Esophagus muscularis mucosa (tissue), 4 donors: Measurements from ENCODE around the gene RADX. TPM values are rescaled to one million over a fixed set of nuclear protein-coding genes. Genes with fewer than 3 reads are reported as not detected.

Source experiments
- DNase-seq: peaks from one replicate; pipeline ENCODE4 v3.0.0-alpha.2; 2017; ENCODE audit errors: extremely low spot score
- H3K27ac ChIP-seq, 4 donors: fragments of 200-600 bp; sonication (generic); replicated peaks in 1 of 4; 1 replicate in 3 of 4; 2 replicates in 1 of 4; pipeline ENCODE4 v1.5.1; 2016 to 2019; ENCODE audit warnings: mild to moderate bottlenecking in 1 of 4
- H3K27me3 ChIP-seq, 4 donors: fragments of 200-600 bp; sonication (generic); one replicate each; pipeline versions ENCODE4 v1.5.1 to v1.6.0; 2016 to 2019
- H3K36me3 ChIP-seq, 4 donors: fragments of 200-600 bp; sonication (generic); one replicate each; pipeline ENCODE4 v1.5.1; 2016 to 2019
- H3K4me1 ChIP-seq, 4 donors: fragments of 200-600 bp; sonication (generic); one replicate each; pipeline ENCODE4 v1.5.1; 2016 to 2019
- H3K4me3 ChIP-seq, 4 donors: fragments of 200-600 bp; sonication (generic); 1 replicate in 2 of 4; 2 replicates in 2 of 4; pipeline ENCODE4 v1.5.1; 2016 to 2019; ENCODE audit warnings: mild to moderate bottlenecking in 4 of 4, moderate library complexity in 1 of 4
- H3K9me3 ChIP-seq, 4 donors: fragments of 200-600 bp; sonication (generic); 1 replicate in 3 of 4; 2 replicates in 1 of 4; pipeline ENCODE4 v1.5.1; 2016 to 2019
- EP300 ChIP-seq: sonication (generic); formaldehyde crosslinking; IDR thresholded peaks from one replicate; pipeline ENCODE4 v1.6.1; 2017; ENCODE audit warnings: antibody characterized with exemption
- POLR2A ChIP-seq: fragments of 450-650 bp; IDR thresholded peaks from one replicate; pipeline ENCODE4 v1.6.1; 2017; ENCODE audit warnings: antibody characterized with exemption, moderate library complexity, mild to moderate bottlenecking, low read depth
- POLR2AphosphoS5 ChIP-seq, 2 donors: sonication (generic); formaldehyde crosslinking; IDR thresholded peaks; one replicate each; pipeline ENCODE4 v1.6.1; 2017; ENCODE audit warnings: antibody characterized with exemption in 2 of 2
- WGBS: methylation state at CpG from one replicate; pipeline ENCODE4 v1.1.5; 2018; 5-methylcytosine and 5-hydroxymethylcytosine counted together
- intact Hi-C: fragments of 100-400 bp; cut with DNase I; formaldehyde crosslinking; loops from one replicate; pipeline ENCODE4 v1.15.1; 2023
- total RNA-seq, 4 donors: library from RNA; depleted of rRNA; stranded (reverse); fragments of >200 nt; gene quantifications; one replicate each; pipeline versions ENCODE4 v1.1.0 to v1.2.1, GENCODE V29; 2016
- TF ChIP-seq, protein P1 (sequence below), 3 experiments: fragments of 200-600 bp in 2 of 3; fragments of 450-650 bp in 1 of 3; sonication (generic) in 2 of 3; IDR thresholded peaks; one replicate each; pipeline ENCODE4 v1.5.1; 2017 to 2019; ENCODE audit warnings: antibody characterized with exemption in 3 of 3, mild to moderate bottlenecking in 2 of 3, moderate library complexity in 1 of 3

Gene RADX
- total RNA-seq, 4 donors from 2014 or later = 1.7 to 2.7 (median 2.2) TPM

- no peak for DNase-seq
- no peak for TF ChIP-seq POLR2AphosphoS5 (IDR thresholded peaks at IDR 0.05)
- TF ChIP-seq EP300 = no peak
- no peak for TF ChIP-seq POLR2A
- TF ChIP-seq, protein P1, sequence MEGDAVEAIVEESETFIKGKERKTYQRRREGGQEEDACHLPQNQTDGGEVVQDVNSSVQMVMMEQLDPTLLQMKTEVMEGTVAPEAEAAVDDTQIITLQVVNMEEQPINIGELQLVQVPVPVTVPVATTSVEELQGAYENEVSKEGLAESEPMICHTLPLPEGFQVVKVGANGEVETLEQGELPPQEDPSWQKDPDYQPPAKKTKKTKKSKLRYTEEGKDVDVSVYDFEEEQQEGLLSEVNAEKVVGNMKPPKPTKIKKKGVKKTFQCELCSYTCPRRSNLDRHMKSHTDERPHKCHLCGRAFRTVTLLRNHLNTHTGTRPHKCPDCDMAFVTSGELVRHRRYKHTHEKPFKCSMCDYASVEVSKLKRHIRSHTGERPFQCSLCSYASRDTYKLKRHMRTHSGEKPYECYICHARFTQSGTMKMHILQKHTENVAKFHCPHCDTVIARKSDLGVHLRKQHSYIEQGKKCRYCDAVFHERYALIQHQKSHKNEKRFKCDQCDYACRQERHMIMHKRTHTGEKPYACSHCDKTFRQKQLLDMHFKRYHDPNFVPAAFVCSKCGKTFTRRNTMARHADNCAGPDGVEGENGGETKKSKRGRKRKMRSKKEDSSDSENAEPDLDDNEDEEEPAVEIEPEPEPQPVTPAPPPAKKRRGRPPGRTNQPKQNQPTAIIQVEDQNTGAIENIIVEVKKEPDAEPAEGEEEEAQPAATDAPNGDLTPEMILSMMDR (IDR thresholded peaks at IDR 0.05) = no peak
- Histone ChIP-seq H3K4me3 (no peak overlapping the region), H3K27ac (no peak overlapping the region), H3K27me3 (no peaks in the 10 kb centered on the region), H3K36me3 (no peaks in the 10 kb centered on the region), H3K4me1 (no peaks in the 10 kb centered on the region), H3K9me3 (no peaks in the 10 kb centered on the region)
- WGBS = 47% methylated on average over 2 of the region's 2 CpGs
- intact Hi-C loops = no loop called here
These were observed 23.0 kb upstream of the RADX start for GRCh38 chrX:106588801-106589200.

- no peak overlapping the region for H3K27ac ChIP-seq
- no peak overlapping the region for H3K4me3 ChIP-seq
- TF ChIP-seq POLR2AphosphoS5 (IDR thresholded peaks at IDR 0.05) (no peak), POLR2A (no peak), EP300 (no peak)
- TF ChIP-seq, protein P1 (IDR thresholded peaks at IDR 0.05) = no peak
- H3K9me3 ChIP-seq = no peaks in the 10 kb centered on the region
- H3K4me1 ChIP-seq = no peaks in the 10 kb centered on the region
- intact Hi-C loops = no loop called here
- no peak for DNase-seq
- H3K36me3 ChIP-seq = no peaks in the 10 kb centered on the region
- WGBS = 40% methylated on average over 2 of the region's 2 CpGs
- H3K27me3 ChIP-seq = no peaks in the 10 kb centered on the region
These were observed 12.4 kb upstream of the RADX start for GRCh38 chrX:106599411-106599810.

DNA sequence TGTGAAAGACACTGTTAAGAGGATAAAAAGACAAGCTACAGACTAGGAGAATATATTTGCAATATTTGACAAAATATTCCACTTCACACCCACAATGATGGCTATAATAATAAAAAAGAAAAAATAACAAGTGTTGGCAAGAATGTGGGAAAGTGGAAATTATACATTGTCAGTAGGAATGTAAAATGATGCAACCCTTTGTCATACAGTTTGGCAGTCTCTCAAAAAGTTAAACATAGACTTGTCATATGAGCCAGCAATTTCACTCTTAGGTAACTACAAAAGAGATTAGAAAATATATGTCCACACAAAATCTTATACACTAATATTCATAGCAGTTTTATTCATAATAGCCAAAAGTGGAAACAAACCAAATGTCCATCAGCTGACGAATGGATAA, 5.2 kb upstream of the RADX start:
- H3K36me3 ChIP-seq = no peaks in the 10 kb centered on the region
- intact Hi-C loops = no loop called here
- 45% methylated on average over 1 of the region's 1 CpG for WGBS

DNA sequence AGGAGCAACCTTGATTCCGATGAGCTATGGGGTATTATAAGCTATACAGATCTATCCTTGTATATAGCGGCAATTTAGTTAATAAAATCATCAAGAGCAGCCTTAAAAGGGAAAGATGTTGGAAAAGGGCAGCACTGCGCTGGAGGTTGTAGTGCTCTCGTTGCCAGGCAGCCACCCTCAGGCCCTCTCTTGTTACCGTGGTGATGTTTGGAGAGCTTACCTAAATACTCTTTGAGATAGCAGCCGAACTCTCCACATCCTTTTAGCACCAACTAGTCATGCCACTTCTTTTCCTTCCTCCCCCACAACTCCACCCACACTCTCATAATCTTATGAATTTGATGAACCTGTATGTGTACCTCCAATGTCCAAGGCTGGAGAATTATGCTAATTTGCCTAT, 3.8 kb upstream of the RADX start:
- no peak for DNase-seq
- intact Hi-C loops = no loop called here
- H3K36me3 ChIP-seq = no peaks in the 10 kb centered on the region
- H3K27me3 ChIP-seq = no peaks in the 10 kb centered on the region
- H3K9me3 ChIP-seq = no peaks in the 10 kb centered on the region
- peaks cover 0 to 10% (median 3%) of the 10 kb centered on the region in 4 donors for H3K4me1 ChIP-seq
- H3K4me3 ChIP-seq = no peak overlapping the region
- WGBS = 53% methylated on average over 6 of the region's 6 CpGs
- no peak for TF ChIP-seq POLR2A
- no peak for TF ChIP-seq EP300
- TF ChIP-seq, protein P1 (IDR thresholded peaks at IDR 0.05) = no peak
- no peak for TF ChIP-seq POLR2AphosphoS5 (IDR thresholded peaks at IDR 0.05)
- H3K27ac ChIP-seq = no peak overlapping the region

More for the DNA sequence above, 5.2 kb upstream of the RADX start:
- Histone ChIP-seq H3K9me3 (no peaks in the 10 kb centered on the region), H3K27ac (no peak overlapping the region), H3K4me3 (no peak overlapping the region), H3K27me3 (no peaks in the 10 kb centered on the region), H3K4me1 (no peaks in the 10 kb centered on the region)
- DNase-seq = no peak
- TF ChIP-seq POLR2A (no peak), EP300 (no peak), POLR2AphosphoS5 (IDR thresholded peaks at IDR 0.05) (no peak)
- TF ChIP-seq, protein P1 (IDR thresholded peaks at IDR 0.05) = no peak

GRCh38 chrX:106611317-106611678, 480 bp upstream of the RADX start:
- TF ChIP-seq, protein P1 (IDR thresholded peaks at IDR 0.05) = no peak
- TF ChIP-seq EP300 (no peak), POLR2AphosphoS5 (IDR thresholded peaks at IDR 0.05) (no peak), POLR2A (no peak)
- no peaks in the 10 kb centered on the region for H3K9me3 ChIP-seq
- H3K27me3 ChIP-seq = peaks cover 0 to 6% (median 0%) of the 10 kb centered on the region in 4 donors
- peak overlapping the region; percentile 47 to 58 (median 51) for H3K4me3 ChIP-seq
- intact Hi-C loops = no loop called here
- peaks cover 0 to 10% (median 3%) of the 10 kb centered on the region in 4 donors for H3K4me1 ChIP-seq
- peak overlapping the region in 1 of 4 donors; percentile 20 for H3K27ac ChIP-seq
- no peak for DNase-seq
- no peaks in the 10 kb centered on the region for H3K36me3 ChIP-seq
- 45% methylated on average over 1 of the region's 1 CpG for WGBS
